Peyer's patch (tissue), 4 donors: ENCODE data around the gene ACLY. TPM values are rescaled to one million over a fixed set of nuclear protein-coding genes. Genes with fewer than 3 reads are reported as not detected.
A peak's percentile ranks its signal among the peaks of the same experiment; 100 is the strongest.
"Not testable (repeated sequence)": the region's sequence is repeated elsewhere in the genome, so short reads cannot be mapped to it uniquely, and the experiment has no call there.

Source experiments
- DNase-seq, 3 donors: peaks; one replicate each; pipeline ENCODE4 v3.0.0-alpha.2; 2017 to 2019
- H3K27ac ChIP-seq, 4 donors: fragments of 200-600 bp; sonication (generic); one replicate each; pipeline ENCODE4 v1.5.1; 2016 to 2019
- H3K27me3 ChIP-seq, 2 donors: fragments of 200-600 bp; sonication (generic); one replicate each; pipeline ENCODE4 v1.5.1; 2019
- H3K36me3 ChIP-seq, 3 donors: fragments of 200-600 bp; sonication (generic); one replicate each; pipeline ENCODE4 v1.5.1; 2016 to 2019
- H3K4me1 ChIP-seq, 4 donors: fragments of 200-600 bp; sonication (generic); one replicate each; pipeline ENCODE4 v1.5.1; 2016 to 2019
- H3K4me3 ChIP-seq, 4 donors: fragments of 200-600 bp; sonication (generic); 1 replicate in 3 of 4; 2 replicates in 1 of 4; pipeline ENCODE4 v1.5.1; 2016 to 2019; ENCODE audit warnings: mild to moderate bottlenecking in 1 of 4
- H3K9me3 ChIP-seq, 4 donors: fragments of 200-600 bp; sonication (generic); one replicate each; pipeline ENCODE4 v1.5.1; 2016 to 2019; ENCODE audit warnings: mild to moderate bottlenecking in 1 of 4
- CTCF ChIP-seq, 6 experiments: fragments of 450-650 bp in 4 of 6; fragments of 200-600 bp in 2 of 6; sonication (generic) in 1 of 6; IDR thresholded peaks; one replicate each; pipeline ENCODE4 v1.5.1; 2017 to 2019; ENCODE audit warnings: antibody characterized with exemption in 6 of 6, mild to moderate bottlenecking in 3 of 6, moderate library complexity in 1 of 6
- POLR2A ChIP-seq, 2 donors: fragments of 450-650 bp; IDR thresholded peaks; one replicate each; pipeline ENCODE4 v1.5.1; 2017; ENCODE audit warnings: antibody characterized with exemption in 2 of 2, mild to moderate bottlenecking in 2 of 2, moderate library complexity in 2 of 2
- total RNA-seq, 4 donors: library from RNA; depleted of rRNA; stranded (reverse); fragments of >200 nt; gene quantifications; one replicate each; pipeline ENCODE4 v1.1.0, GENCODE V29; 2016

ACLY gene
- total RNA-seq, 4 donors from 2014 or later = 54.5 to 108 (median 74.0) TPM

- Histone ChIP-seq H3K4me1 (peaks cover 0 to 5% (median 2%) of the 10 kb centered on the region in 4 donors), H3K27ac (no peak within 1 kb of the TSS), H3K9me3 (no peaks in the 10 kb centered on the region), H3K27me3 (no peaks in the 10 kb centered on the region), H3K36me3 (no peaks in the 10 kb centered on the region), H3K4me3 (peak within 1 kb of the TSS in 3 of 4 donors; percentile 71 to 88 (median 83))
- TF ChIP-seq POLR2A (IDR thresholded peaks at IDR 0.05) (no peak), CTCF (IDR thresholded peaks at IDR 0.05) (no peak)
- peak in 1 of 3 donors; percentile 42 for DNase-seq
Observed at GRCh38 chr17:41837761-41838538, 80.8 kb downstream of the ACLY start, which contains the start of gene KLHL10. Gene KLHL10, plus strand, starts transcription at chr17:41837825. Its CDS starts 108 bp downstream, at chr17:41837933.

- H3K9me3 ChIP-seq = no peaks in the 10 kb centered on the region
- no peak for TF ChIP-seq POLR2A (IDR thresholded peaks at IDR 0.05)
- TF ChIP-seq CTCF (IDR thresholded peaks at IDR 0.05) = no peak
- peak overlapping the region in 3 of 4 donors; percentile 54 to 73 (median 69) for H3K27ac ChIP-seq
- peaks cover 0 to 5% (median 2%) of the 10 kb centered on the region in 4 donors for H3K4me1 ChIP-seq
- H3K4me3 ChIP-seq = peak overlapping the region; percentile 52 to 88 (median 77)
- DNase-seq = peak in 1 of 3 donors; percentile 30
- peaks cover 0 to 7% (median 0%) of the 10 kb centered on the region in 3 donors for H3K36me3 ChIP-seq
- H3K27me3 ChIP-seq = no peaks in the 10 kb centered on the region
Observed at GRCh38 chr17:41836550-41837196, 82.1 kb downstream of the ACLY start.

GRCh38 chr17:41835800-41836549 lies 82.8 kb downstream of the ACLY start, which contains the start of gene NT5C3B:
Gene NT5C3B, minus strand, starts transcription at chr17:41836232. Its CDS starts 39 bp downstream, at chr17:41836193.
- TF ChIP-seq POLR2A (IDR thresholded peaks at IDR 0.05) = no peak
- TF ChIP-seq CTCF (IDR thresholded peaks at IDR 0.05) = no peak
- peak within 1 kb of the TSS; percentile 34 to 73 (median 62) for H3K27ac ChIP-seq
- DNase-seq = peak; percentile 49 to 79 (median 62)

GRCh38 chr17:41835214-41835799 lies 83.4 kb downstream of the ACLY start:
- Histone ChIP-seq H3K36me3 (peaks cover 0 to 17% (median 0%) of the 10 kb centered on the region in 3 donors), H3K9me3 (no peaks in the 10 kb centered on the region), H3K4me3 (peak overlapping the region; percentile 52 to 88 (median 77)), H3K4me1 (peaks cover 0 to 5% (median 2%) of the 10 kb centered on the region in 4 donors), H3K27ac (peak overlapping the region in 3 of 4 donors; percentile 34 to 73 (median 54)), H3K27me3 (no peaks in the 10 kb centered on the region)
- no peak for TF ChIP-seq CTCF (IDR thresholded peaks at IDR 0.05)
- no peak for TF ChIP-seq POLR2A (IDR thresholded peaks at IDR 0.05)
- DNase-seq = no peak

More at GRCh38 chr17:41835800-41836549, 82.8 kb downstream of the ACLY start, which contains the start of gene NT5C3B:
- Histone ChIP-seq H3K36me3 (peaks cover 0 to 10% (median 0%) of the 10 kb centered on the region in 3 donors), H3K9me3 (no peaks in the 10 kb centered on the region), H3K27me3 (no peaks in the 10 kb centered on the region), H3K4me1 (peaks cover 0 to 5% (median 2%) of the 10 kb centered on the region in 4 donors), H3K4me3 (peak within 1 kb of the TSS; percentile 52 to 88 (median 77))

- not testable (repeated sequence) for H3K4me3 ChIP-seq, H3K9me3 ChIP-seq, H3K27ac ChIP-seq, H3K27me3 ChIP-seq, H3K4me1 ChIP-seq
- peak in 1 of 3 donors; percentile 15 for DNase-seq
- H3K36me3 ChIP-seq = peaks cover 0 to 30% (median 0%) of the 10 kb centered on the region in 3 donors
Observed at GRCh38 chr17:41829961-41830360, 88.8 kb downstream of the ACLY start.
